ENCODE results near the gene CEACAM20. TPM values are rescaled to one million over a fixed set of nuclear protein-coding genes. Genes with fewer than 3 reads are reported as not detected.
A peak's percentile ranks its signal among the peaks of the same experiment; 100 is the strongest.

Gene CEACAM20
- total and polyA plus RNA-seq, 2 experiments from 2014 or later = not detected

GRCh38 chr19:44512326-44513298 lies 16.9 kb downstream of the CEACAM20 start (continued):
- TF ChIP-seq REST (IDR thresholded peaks at IDR 0.05; ENCODE audit: unreplicated experiment) = peak; percentile 95
- no peak for TF ChIP-seq NANOG (IDR thresholded peaks at IDR 0.05; ENCODE audit: borderline replicate concordance)
- peak; percentile 87 for TF ChIP-seq CTCF (conservative IDR thresholded peaks at IDR 0.05; ENCODE audit: low read depth in 2 of 2)

DNA sequence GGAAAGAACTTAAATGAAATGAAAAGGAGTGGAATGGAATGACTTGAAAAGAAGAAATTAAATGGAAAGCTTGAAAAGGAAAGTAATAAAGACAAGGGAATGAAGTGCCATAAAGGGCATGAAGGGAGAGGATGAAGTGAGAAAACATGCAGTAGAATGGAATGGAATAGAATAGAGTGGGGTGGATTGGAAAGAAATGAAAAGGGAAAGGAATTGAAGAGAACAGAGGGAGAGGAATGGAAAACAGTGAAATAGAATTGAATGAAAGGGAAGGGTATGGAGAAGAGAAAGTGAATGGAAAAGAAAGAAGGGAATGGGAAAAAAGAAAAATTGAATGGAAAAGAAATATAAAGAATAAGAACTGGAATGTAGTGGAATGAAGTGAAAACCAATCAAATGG lies 20.0 kb downstream of the CEACAM20 start:
- Histone ChIP-seq H3K9me2 (ENCODE audit: insufficient read depth) (peaks cover 9% of the 10 kb centered on the region; the same call in 1 of the 2 replicates), H2AFZ (no peak overlapping the region), H3K4me3 (no peak overlapping the region), H3K27ac (ENCODE audit: low read depth) (no peak overlapping the region), H3K4me2 (no peak overlapping the region), H3K79me2 (replicated peaks; ENCODE audit: insufficient read depth) (no peaks in the 10 kb centered on the region), H3K36me3 (ENCODE audit: insufficient read depth) (no peaks in the 10 kb centered on the region), H3K4me1 (ENCODE audit: insufficient read depth) (no peaks in the 10 kb centered on the region), H3F3A (replicated peaks; ENCODE audit: low read depth) (no peaks in the 10 kb centered on the region), H3K27me3 (ENCODE audit: insufficient read depth) (0 out of 2 replicates have a peak, but pooled peaks cover 6% of the 10 kb centered on the region), H4K20me1 (replicated peaks; ENCODE audit: insufficient read depth) (no peaks in the 10 kb centered on the region)
- no peak overlapping the region for H3K27ac Mint-ChIP-seq
- no peaks in the 10 kb centered on the region for H3K4me1 Mint-ChIP-seq
- peaks cover 76% of the 10 kb centered on the region for H3K9me3 Mint-ChIP-seq
- no peak overlapping the region for H3K4me3 Mint-ChIP-seq
- no peak for DNase-seq (ENCODE audit: low spot score)
- no peak for ATAC-seq
- peaks cover 8% of the 10 kb centered on the region; the same call in 2 of the 3 replicates for H3K36me3 Mint-ChIP-seq (ENCODE audit: low read depth)
- peaks cover 8% of the 10 kb centered on the region for H3K27me3 Mint-ChIP-seq (ENCODE audit: insufficient read depth, low read depth, poor library complexity)
- TF ChIP-seq ZNF114 (CRISPR knock-in tag; IDR thresholded peaks at IDR 0.05) = no peak
- no peak for TF ChIP-seq JUNB (IDR thresholded peaks at IDR 0.05; ENCODE audit: unreplicated experiment)
- TF ChIP-seq EZH2phosphoT487 (IDR thresholded peaks at IDR 0.05; ENCODE audit: unreplicated experiment) = no peak
- TF ChIP-seq POLR2AphosphoS5 (IDR thresholded peaks at IDR 0.05; ENCODE audit: low read depth) = no peak
- TF ChIP-seq, protein P1, sequence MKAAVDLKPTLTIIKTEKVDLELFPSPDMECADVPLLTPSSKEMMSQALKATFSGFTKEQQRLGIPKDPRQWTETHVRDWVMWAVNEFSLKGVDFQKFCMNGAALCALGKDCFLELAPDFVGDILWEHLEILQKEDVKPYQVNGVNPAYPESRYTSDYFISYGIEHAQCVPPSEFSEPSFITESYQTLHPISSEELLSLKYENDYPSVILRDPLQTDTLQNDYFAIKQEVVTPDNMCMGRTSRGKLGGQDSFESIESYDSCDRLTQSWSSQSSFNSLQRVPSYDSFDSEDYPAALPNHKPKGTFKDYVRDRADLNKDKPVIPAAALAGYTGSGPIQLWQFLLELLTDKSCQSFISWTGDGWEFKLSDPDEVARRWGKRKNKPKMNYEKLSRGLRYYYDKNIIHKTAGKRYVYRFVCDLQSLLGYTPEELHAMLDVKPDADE (IDR thresholded peaks at IDR 0.05) = no peak
- TF ChIP-seq NANOG (IDR thresholded peaks at IDR 0.05; ENCODE audit: borderline replicate concordance) = no peak
- no peak for TF ChIP-seq CTCF (conservative IDR thresholded peaks at IDR 0.05; ENCODE audit: low read depth in 2 of 2)

All from GM23338 (cell line).